Subcutaneous abdominal adipose tissue (tissue), 5 donors: ENCODE data around the gene MAPKAPK2.

Experiments
- H3K27ac ChIP-seq: one replicate; pipeline ENCODE4 v1.7.0; 2013; ENCODE audit warnings: low read depth, mild to moderate bottlenecking, inconsistent platforms, low read length, moderate library complexity
- H3K27me3 ChIP-seq, 5 donors: one replicate each; pipeline ENCODE4 v1.7.0; 2013; ENCODE audit warnings: low read length in 5 of 5, inconsistent platforms in 1 of 5; ENCODE audit not compliant: control insufficient read depth in 5 of 5, insufficient read depth in 4 of 5
- H3K36me3 ChIP-seq, 5 donors: one replicate each; pipeline ENCODE4 v1.7.0; 2013; ENCODE audit warnings: low read length in 5 of 5; ENCODE audit not compliant: control insufficient read depth in 5 of 5, insufficient read depth in 5 of 5
- H3K4me1 ChIP-seq, 5 donors: one replicate each; pipeline ENCODE4 v1.7.0; 2013; ENCODE audit warnings: low read length in 5 of 5, mild to moderate bottlenecking in 3 of 5, moderate library complexity in 1 of 5; ENCODE audit not compliant: control insufficient read depth in 5 of 5, insufficient read depth in 5 of 5
- H3K4me3 ChIP-seq, 5 donors: one replicate each; pipeline ENCODE4 v1.7.0; 2013; ENCODE audit warnings: low read length in 5 of 5, low read depth in 1 of 5
- H3K9ac ChIP-seq, 5 donors: one replicate each; pipeline ENCODE4 v1.7.0; 2013; ENCODE audit warnings: low read length in 5 of 5, mild to moderate bottlenecking in 4 of 5, moderate library complexity in 3 of 5
- H3K9me3 ChIP-seq, 5 donors: one replicate each; pipeline ENCODE4 v1.7.0; 2013; ENCODE audit warnings: low read length in 5 of 5; ENCODE audit not compliant: control insufficient read depth in 5 of 5
- donor health status: healthy.
- donor health status: healthy.
- donor health status: healthy.
- donor health status: healthy.
- donor health status: healthy.

MAPKAPK2 gene

DNA sequence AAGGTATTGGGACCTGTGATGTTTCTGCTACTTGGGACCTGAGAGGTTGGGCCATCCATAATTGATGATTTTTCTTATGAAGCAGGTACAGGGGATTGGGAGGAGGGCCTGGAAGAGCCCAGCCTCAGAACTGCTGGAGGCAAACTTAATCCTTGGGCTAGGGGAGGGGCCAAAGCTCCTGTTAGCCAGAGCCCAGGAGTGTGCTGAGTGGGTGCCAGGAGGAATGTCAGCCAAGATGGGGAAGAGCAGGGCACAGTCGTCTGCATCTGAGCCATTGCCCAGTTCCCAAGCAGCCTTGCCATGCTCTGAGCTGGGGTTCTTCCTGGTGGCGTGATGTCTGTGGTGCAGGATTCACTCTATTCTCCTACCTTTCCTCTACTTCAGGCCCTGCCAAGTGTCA, 5.8 kb downstream of the MAPKAPK2 start:
- Histone ChIP-seq H3K4me1 (peaks cover 34 to 86% (median 75%) of the 10 kb centered on the region in 5 donors), H3K36me3 (peaks cover 0 to 2% (median 0%) of the 10 kb centered on the region in 5 donors)

DNA sequence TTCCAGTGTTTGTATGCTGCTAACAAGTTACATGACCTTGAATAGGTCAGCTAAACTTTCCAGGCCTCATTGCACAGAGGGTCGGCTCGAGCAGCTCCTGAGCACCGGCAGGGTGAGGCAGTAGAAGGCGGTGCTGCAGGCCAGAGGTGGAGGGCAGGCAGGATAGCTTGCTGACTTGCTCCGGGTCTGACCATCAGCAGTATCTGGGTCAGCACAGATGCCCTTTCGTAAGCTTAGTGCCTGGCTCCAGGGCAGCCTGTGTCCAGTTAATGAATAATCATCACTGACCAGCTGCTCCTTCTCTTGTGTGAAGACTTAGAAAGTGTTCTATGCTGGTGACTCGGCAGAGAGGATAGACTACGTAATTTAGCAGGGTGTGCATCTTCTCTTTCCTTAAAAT, 6.9 kb downstream of the MAPKAPK2 start:
- no peaks in the 10 kb centered on the region for H3K27me3 ChIP-seq
- no peak overlapping the region for H3K4me3 ChIP-seq
- H3K9me3 ChIP-seq = no peaks in the 10 kb centered on the region
- H3K9ac ChIP-seq = no peak overlapping the region
- H3K4me1 ChIP-seq = peaks cover 34 to 83% (median 72%) of the 10 kb centered on the region in 5 donors
- peaks cover 0 to 8% (median 0%) of the 10 kb centered on the region in 5 donors for H3K36me3 ChIP-seq
- H3K27ac ChIP-seq = no peak overlapping the region

More for the DNA sequence above, 5.8 kb downstream of the MAPKAPK2 start:
- Histone ChIP-seq H3K27ac (peak overlapping the region; percentile 17), H3K9me3 (no peaks in the 10 kb centered on the region), H3K27me3 (no peaks in the 10 kb centered on the region), H3K4me3 (no peak overlapping the region), H3K9ac (no peak overlapping the region)

DNA sequence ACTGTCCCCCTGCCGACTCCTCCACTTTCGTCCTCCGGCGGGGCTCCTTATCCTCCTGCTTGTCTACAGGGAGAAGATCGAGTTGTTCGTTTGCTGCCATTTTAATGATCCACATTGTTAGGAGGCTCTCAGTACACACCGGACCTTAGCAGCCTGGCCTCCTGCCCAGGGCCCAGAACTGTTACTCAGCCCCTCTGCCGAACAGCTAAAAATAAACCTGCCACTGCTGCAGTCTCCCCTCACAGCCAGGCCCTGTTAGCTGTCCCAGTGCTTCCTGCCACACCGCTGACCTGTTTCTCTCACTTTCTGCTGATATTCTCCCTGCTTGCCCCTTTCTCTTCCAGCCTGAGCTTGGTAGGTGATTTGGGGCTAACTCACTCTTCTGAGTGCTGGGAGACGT, 8.3 kb downstream of the MAPKAPK2 start:
- Histone ChIP-seq H3K9me3 (no peaks in the 10 kb centered on the region), H3K36me3 (peaks cover 0 to 8% (median 3%) of the 10 kb centered on the region in 5 donors), H3K4me3 (peak overlapping the region in 3 of 5 donors; percentile 3 to 30 (median 19)), H3K27ac (peak overlapping the region; percentile 64), H3K27me3 (no peaks in the 10 kb centered on the region), H3K4me1 (peaks cover 34 to 75% (median 60%) of the 10 kb centered on the region in 5 donors), H3K9ac (peak overlapping the region in 1 of 5 donors; percentile 45)

DNA sequence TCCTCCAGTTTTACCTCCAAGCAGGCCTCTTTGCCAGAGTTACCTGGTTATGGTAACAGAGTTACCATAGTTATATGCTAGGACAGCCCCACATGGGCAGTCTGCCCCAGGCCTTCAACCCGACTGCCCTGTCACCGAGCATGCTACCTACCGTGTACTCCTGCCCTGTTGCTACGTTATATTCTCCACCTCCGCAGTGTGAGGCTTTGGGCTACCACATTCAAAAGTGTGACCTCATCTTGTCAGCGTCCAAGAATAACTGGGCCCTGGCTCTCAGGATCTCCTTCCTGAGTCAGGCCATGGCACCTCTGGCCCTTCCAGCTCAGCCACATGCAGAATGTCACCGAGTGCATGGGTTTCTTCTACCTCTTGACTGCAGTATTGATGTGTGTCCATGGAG, 8.9 kb downstream of the MAPKAPK2 start:
- Histone ChIP-seq H3K9me3 (no peaks in the 10 kb centered on the region), H3K9ac (peak overlapping the region in 1 of 5 donors; percentile 45), H3K36me3 (peaks cover 0 to 8% (median 5%) of the 10 kb centered on the region in 5 donors), H3K4me3 (peak overlapping the region in 1 of 5 donors; percentile 3), H3K27me3 (no peaks in the 10 kb centered on the region), H3K4me1 (peaks cover 32 to 71% (median 57%) of the 10 kb centered on the region in 5 donors), H3K27ac (peak overlapping the region; percentile 64)

DNA sequence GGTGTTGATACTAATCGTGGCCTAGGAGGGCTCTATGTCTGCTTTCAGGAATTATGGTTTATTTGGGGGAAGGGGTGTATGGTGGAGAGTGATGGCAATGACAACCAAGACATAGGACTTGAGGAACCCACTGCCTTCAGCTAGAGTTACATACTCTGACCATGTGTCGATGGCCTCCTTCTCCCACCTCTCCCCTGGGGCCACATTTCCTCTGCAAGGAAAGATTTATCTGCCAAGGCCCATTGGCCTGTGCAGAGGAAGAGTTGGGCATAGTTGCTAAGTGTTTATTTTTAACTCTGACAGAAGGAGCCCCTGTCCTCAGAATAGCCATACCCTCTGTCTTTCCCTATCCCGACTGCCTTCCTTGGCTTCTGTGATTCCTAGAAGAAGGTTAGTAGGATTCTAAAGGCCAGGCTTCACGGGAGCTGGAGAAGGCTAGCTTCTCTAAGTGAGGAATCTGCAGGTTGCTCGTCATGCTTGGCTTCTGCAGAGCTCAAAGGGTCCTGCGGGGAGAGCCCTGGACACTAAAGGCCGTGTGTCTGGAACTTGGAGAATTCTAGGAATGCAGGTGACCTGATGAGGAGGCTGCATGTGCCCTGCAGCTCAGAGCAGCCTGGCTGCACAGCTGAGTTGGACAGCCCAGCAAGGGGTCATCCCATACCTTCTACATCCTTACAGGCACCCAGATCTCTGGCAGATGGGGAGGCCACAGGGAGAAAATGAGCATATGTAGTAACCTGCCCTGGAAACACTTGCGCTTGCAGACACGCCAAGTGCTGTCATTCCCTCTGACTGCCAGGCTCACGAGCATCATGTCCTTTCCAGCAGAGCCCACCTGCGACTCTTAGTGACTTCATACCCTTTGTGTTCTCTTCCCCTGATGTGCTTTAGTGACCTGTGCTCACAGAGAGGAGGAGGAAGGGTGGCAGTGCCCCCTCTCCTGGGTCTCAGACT, 9.7 kb downstream of the MAPKAPK2 start:
- peaks cover 33 to 73% (median 59%) of the 10 kb centered on the region in 5 donors for H3K4me1 ChIP-seq
- no peak overlapping the region for H3K9ac ChIP-seq
- peaks cover 0 to 8% (median 5%) of the 10 kb centered on the region in 5 donors for H3K36me3 ChIP-seq
- H3K4me3 ChIP-seq = no peak overlapping the region
- H3K9me3 ChIP-seq = no peaks in the 10 kb centered on the region
- peak overlapping the region; percentile 64 for H3K27ac ChIP-seq
- H3K27me3 ChIP-seq = no peaks in the 10 kb centered on the region

DNA sequence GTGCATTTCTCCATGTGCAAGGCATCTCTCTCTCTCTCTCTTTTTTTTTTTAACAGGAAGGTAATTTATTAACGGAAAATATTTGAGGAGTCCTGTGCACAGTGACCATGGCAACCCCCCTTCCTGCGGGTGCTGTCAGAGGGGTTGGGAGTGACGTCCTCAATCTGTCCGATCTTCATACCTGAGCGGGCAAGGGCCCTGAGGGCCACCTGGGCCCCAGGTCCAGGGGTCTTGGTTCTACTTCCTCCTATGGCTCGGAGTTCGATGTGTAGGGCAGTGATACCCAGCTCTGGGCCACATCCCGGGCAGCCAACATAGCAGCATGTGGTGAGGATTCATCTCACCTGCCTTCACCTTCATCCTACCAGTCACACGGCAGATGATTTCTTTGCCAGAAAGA, 11.0 kb downstream of the MAPKAPK2 start:
- H3K9me3 ChIP-seq = no peaks in the 10 kb centered on the region
- peaks cover 33 to 75% (median 60%) of the 10 kb centered on the region in 5 donors for H3K4me1 ChIP-seq
- no peak overlapping the region for H3K9ac ChIP-seq
- H3K36me3 ChIP-seq = peaks cover 0 to 8% (median 5%) of the 10 kb centered on the region in 5 donors
- H3K27ac ChIP-seq = no peak overlapping the region
- no peaks in the 10 kb centered on the region for H3K27me3 ChIP-seq
- H3K4me3 ChIP-seq = no peak overlapping the region

DNA sequence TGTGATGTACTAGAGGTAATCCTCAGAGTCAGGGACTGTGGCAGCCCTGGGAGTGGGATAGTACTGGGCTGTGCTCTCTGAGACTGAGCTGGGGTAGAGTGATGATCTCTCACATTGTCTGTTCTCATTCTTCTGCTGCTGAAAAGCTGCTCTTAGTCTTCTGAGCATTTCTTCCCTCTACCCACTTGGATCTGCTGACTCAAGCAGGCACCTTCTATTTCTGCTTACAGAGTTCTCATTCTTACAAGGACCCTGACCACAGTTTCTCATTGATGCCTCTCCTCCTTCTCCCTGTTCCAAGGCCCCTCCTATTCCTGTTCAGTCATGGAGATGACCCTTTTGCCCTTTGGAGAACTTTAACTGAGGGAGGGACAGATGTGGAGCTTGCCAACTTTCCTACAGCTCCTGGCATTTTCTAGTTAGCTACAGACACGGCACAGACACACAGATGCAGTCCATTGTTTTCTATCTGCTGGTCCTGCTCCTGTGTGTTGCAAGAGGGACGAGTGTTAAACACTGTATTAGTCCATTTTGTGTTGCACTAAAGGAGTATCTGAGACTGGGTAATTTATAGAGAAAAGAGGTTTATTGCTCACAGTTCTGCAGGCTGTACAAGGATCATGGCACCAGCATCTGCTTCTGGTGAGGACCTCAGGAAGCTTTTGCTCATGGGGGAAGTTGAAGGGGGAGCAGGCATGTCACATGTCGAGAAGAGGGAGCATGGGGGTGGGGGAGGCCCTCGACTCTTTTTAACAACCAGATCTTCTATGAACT, 12.3 kb downstream of the MAPKAPK2 start:
- Histone ChIP-seq H3K27me3 (no peaks in the 10 kb centered on the region), H3K36me3 (peaks cover 0 to 8% (median 5%) of the 10 kb centered on the region in 5 donors), H3K4me1 (peaks cover 27 to 68% (median 53%) of the 10 kb centered on the region in 5 donors), H3K4me3 (no peak overlapping the region), H3K9ac (no peak overlapping the region), H3K9me3 (no peaks in the 10 kb centered on the region), H3K27ac (no peak overlapping the region)

DNA sequence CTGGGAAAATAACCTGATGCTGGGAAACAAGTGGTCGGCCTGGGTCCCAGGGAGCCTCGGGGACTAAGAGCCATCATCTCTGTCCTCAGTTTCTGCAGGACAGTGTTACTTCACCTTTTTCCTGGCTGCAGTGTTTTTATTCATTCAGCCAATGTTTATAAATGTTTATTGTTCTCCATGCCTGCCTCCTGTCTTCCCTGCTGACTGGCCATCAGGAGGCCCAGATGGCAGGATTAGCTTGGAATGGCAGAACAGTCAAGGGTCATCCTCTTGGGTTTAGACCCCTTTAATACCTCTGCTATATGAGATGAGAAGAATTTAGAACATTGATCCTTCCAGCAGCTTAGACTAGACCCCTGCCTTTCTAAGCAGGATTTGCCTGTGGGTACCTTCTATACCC, 13.3 kb downstream of the MAPKAPK2 start:
- no peaks in the 10 kb centered on the region for H3K9me3 ChIP-seq
- no peak overlapping the region for H3K4me3 ChIP-seq
- no peak overlapping the region for H3K9ac ChIP-seq
- H3K36me3 ChIP-seq = peaks cover 0 to 8% (median 5%) of the 10 kb centered on the region in 5 donors
- H3K27me3 ChIP-seq = no peaks in the 10 kb centered on the region
- H3K27ac ChIP-seq = no peak overlapping the region
- H3K4me1 ChIP-seq = peaks cover 31 to 68% (median 51%) of the 10 kb centered on the region in 5 donors

DNA sequence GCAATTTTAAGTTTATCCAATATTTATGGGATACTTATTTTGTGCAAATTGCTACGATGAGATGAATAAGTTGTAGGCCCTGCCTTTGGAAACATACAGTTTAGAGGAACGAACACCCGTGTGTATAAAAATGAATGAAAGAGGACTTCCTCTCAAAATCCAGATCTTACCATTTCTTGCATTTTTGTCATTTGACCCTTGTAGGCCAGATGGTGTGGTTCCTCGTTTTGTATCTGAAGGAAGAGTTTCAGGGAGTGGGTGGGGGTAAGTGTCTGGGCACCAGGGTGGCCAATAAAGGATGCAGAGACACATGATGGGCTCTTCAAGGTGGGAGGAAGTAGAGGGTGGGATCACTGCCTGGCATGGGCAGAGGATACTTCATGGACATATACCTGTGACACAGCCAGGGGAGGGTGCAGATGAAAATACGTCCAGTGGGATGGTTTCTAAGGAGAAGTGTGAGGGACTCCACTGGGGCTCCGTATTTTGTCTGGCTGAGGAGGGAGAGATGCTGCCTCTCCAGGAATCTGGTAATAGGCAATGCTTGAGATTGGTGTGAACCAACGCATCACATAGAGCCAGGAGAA, 14.4 kb downstream of the MAPKAPK2 start:
- peaks cover 22 to 67% (median 48%) of the 10 kb centered on the region in 5 donors for H3K4me1 ChIP-seq
- H3K27me3 ChIP-seq = no peaks in the 10 kb centered on the region
- H3K27ac ChIP-seq = no peak overlapping the region
- H3K9ac ChIP-seq = no peak overlapping the region
- H3K9me3 ChIP-seq = no peaks in the 10 kb centered on the region
- H3K36me3 ChIP-seq = peaks cover 0 to 8% (median 5%) of the 10 kb centered on the region in 5 donors
- no peak overlapping the region for H3K4me3 ChIP-seq
